Measurements from ENCODE around the gene GRID1.

DNA sequence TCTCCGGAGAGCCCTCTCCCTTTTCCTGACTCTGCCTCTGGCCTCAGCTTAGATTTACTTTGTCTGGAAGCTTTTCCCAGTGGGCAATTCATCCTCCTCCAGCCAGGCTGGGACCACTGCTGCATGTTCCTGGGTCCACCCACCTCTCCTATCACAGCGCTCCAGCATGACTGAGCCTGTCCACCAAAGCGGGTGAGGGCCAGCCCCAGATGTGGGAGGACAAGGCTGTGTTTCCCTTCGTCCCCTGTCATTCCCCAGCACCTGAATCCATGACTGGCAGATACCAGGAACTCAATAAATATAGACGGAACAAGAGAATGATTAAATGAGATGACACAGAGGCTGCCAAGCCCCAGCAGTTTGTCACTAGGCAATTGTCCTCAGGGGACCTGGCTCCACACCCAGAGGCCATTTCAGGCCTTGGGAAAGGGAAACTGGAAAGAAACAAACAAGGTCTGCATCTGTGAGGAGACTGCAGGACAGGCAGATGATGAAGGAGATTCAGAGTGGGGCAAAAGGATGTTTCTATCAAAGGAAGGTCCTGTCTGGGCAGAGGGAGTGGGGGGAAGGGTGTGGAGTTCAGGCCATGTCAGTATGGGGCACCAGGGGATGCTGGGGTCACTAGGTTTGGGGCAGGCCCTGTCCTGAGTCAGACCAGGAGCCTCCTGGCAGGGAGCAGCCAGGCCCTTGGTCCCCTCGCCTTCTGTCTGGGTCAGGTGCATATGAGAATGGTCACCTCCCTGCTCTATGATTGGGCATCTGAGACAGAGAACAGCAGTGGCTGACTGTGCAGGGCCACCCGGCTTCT lies 576.4 kb downstream of the GRID1 start:
- TF ChIP-seq CTCF (conservative IDR thresholded peaks at IDR 0.05; ENCODE audit: low read depth, low read length) = no peak
- no peak for TF ChIP-seq EZH2 (IDR thresholded peaks at IDR 0.05; ENCODE audit: low read length, unreplicated experiment)
- no peak for TF ChIP-seq EZH2phosphoT487 (IDR thresholded peaks at IDR 0.05; ENCODE audit: borderline replicate concordance, low read length)

Measured in PC-3 (cell line).